Astrocyte of the cerebellum (primary cell): ENCODE data around the gene CRYGS.

ENCODE experiments used
- DNase-seq: peaks from one replicate; pipeline ENCODE4 v3.0.0-alpha.2; 2011; ENCODE audit warnings: low read depth
- H3K4me3 ChIP-seq: 2 replicates; pipeline ENCODE4 v1.5.1; 2011; ENCODE audit warnings: mild to moderate bottlenecking, low read depth, low read length, moderate library complexity
- in situ Hi-C: cut with HindIII; loops from 2 replicates; pipeline ENCODE4 v1.10.0; 2017; ENCODE audit warnings: low sequenced_read_pairs
- TF ChIP-seq, protein P1 (sequence below): IDR thresholded peaks from 2 replicates; pipeline ENCODE4 v1.5.1; 2012; ENCODE audit warnings: low read length, low read depth, moderate library complexity, mild to moderate bottlenecking; ENCODE audit errors: missing control alignments

Gene CRYGS

DNA sequence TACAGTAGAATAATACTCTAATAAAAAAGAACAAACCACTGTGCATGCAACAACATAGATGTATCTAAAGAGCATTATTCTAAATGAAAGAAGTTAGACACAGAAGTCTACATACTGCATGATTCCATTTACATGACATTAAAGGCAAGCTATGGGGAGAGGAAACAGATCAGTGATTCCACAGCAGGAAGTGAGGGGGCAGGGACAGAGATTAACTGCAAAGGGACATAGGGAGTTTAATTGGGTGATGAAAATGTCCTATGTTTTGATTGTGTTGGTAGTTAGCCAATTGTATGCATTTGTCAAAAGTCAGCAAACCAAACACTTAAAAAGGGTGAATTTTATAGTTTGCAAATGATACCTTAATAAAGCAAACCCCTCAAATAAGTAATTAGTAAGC is 13.8 kb downstream of the CRYGS start:
- H3K4me3 ChIP-seq: no peak overlapping the region
- TF ChIP-seq, protein P1, sequence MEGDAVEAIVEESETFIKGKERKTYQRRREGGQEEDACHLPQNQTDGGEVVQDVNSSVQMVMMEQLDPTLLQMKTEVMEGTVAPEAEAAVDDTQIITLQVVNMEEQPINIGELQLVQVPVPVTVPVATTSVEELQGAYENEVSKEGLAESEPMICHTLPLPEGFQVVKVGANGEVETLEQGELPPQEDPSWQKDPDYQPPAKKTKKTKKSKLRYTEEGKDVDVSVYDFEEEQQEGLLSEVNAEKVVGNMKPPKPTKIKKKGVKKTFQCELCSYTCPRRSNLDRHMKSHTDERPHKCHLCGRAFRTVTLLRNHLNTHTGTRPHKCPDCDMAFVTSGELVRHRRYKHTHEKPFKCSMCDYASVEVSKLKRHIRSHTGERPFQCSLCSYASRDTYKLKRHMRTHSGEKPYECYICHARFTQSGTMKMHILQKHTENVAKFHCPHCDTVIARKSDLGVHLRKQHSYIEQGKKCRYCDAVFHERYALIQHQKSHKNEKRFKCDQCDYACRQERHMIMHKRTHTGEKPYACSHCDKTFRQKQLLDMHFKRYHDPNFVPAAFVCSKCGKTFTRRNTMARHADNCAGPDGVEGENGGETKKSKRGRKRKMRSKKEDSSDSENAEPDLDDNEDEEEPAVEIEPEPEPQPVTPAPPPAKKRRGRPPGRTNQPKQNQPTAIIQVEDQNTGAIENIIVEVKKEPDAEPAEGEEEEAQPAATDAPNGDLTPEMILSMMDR: no peak
- DNase-seq: no peak
- in situ Hi-C loops: loop anchor here (25.0 kb wide), 1 partner anchor 543 kb away; no protein-coding TSS in a partner anchor

DNA sequence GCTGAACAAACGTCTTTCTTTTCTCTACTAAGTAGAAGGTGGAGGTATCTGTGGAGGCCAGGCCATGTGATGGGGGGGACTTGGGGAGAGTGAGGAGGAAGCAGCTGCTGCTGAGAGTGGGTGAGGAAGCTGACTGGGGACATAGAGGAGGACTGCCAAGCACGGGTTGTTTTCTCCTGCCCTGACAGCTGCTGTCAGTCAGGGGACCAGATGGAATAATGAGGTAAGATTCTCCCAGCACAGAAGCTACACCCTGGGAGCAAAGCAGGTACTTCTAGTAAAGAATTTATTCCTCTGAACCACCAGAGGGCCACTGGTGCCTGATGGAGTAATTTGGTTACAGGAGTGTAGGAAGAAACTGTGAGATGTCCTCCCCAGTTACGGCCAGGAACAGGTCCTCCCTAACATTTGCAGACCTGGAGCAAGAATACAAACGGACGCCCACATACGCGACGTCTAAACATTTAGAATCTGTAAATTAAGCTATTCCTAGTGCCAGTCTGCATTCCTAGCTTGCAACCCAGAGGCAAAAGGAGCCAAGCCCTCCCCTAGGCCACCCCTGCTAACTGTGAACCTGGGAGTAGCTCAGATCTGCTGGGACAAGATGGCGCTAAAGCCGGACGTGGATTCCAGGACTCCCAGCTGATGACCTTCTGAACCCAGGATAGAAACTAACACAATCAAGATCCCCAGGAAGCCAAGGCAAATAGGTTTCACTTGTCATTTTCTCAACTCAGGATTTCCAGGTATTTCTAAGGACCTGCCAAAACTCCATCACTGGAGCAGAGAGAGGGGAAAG is 14.8 kb downstream of the CRYGS start:
- no peak overlapping the region for H3K4me3 ChIP-seq
- TF ChIP-seq, protein P1: no peak
- in situ Hi-C loops: loop anchor here (25.0 kb wide), 1 partner anchor 542 kb away; no protein-coding TSS in a partner anchor
- DNase-seq: no peak

DNA sequence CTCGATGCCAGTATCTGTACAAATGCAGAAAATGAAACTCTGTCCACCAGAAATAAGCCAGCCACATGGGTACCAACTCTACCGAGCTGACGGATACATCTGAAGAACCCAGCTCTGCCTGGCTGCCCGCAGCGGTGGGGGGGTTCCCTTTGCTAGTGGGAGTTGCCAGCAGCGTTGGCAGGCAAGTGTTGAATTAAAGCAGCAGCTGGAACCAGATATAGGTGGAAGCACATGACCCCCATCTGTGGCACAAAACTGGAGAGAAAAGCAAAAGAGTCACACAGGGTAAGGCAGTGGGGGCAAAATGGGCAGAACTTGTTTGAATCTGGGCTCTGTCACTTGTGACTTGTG is 17.9 kb downstream of the CRYGS start:
- DNase-seq: no peak
- TF ChIP-seq, protein P1: no peak
- no peak overlapping the region for H3K4me3 ChIP-seq
- in situ Hi-C loops: loop anchor here (25.0 kb wide), 1 partner anchor 539 kb away; no protein-coding TSS in a partner anchor

DNA sequence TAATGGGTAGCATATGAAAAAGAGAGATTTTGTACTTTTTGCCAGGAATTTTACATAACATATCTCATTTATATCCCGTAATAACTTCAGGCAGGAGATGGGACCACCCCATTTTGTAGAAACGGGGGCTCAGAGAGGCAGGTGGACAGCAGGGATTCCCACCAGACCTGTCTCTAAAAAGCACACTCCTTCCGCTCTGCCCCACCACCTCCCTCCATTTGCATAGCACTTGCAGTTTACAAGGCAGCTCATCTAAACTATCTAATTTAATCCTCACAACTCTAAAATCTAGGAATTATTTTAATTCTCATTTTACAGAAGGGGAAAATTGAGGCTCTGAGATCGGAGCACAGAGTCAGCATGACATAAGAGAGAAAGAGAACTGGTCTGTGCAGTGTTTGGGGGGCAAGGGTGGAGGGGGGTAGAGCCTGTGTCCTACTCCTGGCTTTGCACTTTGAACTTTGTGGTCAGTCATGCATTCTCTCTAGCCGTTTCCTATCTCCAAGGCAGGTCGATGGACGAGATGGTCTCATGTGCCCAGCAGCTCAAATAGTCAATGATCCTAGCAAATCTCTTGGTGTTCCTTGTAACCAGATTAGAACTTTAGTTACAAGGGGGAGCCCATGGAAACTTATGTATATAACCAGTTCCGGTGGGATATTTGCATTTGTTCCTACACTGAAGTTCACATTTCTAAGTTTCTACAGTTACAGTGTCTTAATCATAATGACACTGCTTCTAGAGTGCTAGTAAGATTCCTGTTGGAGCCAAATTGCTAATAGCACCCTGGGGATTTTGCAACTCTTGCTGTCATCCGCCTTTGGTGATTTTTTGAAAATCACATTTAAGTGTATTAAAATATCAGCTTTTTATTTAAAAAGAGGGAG is 18.6 kb downstream of the CRYGS start:
- H3K4me3 ChIP-seq: no peak overlapping the region
- TF ChIP-seq, protein P1: no peak
- in situ Hi-C loops: loop anchor here (25.0 kb wide), 1 partner anchor 538 kb away; no protein-coding TSS in a partner anchor
- DNase-seq: no peak

DNA sequence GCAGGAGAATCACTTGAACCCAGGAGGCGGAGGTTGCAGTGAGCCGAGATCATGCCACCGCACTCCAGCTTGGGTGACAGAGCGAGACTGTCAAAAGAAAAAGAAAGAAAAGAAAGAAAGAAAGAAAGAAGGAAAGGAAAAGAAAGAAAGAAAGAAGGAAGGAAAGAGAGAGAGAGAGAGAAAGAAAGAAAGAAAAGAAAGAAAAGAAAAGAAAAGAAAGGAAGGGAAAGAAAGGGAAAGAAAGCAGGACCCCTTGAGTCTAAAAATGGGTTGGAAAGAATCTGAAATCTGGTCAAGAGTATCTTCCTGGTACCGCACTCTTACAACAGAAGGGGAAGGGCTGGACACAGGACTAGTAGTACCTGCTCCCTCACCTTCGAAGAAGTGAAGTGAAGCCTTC is 19.6 kb downstream of the CRYGS start:
- no peak overlapping the region for H3K4me3 ChIP-seq
- DNase-seq: no peak
- TF ChIP-seq, protein P1: no peak
- in situ Hi-C loops: loop anchor here (25.0 kb wide), 1 partner anchor 537 kb away; no protein-coding TSS in a partner anchor

DNA sequence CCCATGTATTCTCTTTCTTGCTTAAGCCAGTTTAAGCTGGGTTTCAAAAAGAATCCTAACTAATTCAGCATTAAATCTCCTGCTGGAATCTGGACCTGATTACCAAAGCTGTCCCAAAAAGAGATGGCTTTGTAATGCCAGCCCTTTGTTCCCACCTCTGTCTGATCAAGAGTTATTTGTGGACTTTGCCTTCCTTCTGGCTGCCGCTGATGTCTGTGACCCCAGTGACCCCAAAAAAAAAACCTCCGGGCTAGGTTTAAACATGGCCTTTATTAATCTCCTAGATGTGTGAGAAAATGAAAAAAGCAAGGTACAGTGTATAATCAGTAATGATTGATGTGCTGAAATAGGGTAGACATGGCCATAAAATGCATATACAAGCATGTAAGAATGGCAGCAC is 20.7 kb downstream of the CRYGS start:
- TF ChIP-seq, protein P1: no peak
- no peak overlapping the region for H3K4me3 ChIP-seq
- no peak for DNase-seq
- in situ Hi-C loops: no loop called here
